Endodermal cell (in vitro differentiated cells): ENCODE measurements around the gene FAM20A. TPM values are rescaled to one million over a fixed set of nuclear protein-coding genes. Genes with fewer than 3 reads are reported as not detected.
"Not testable (repeated sequence)": the region's sequence is repeated elsewhere in the genome, so short reads cannot be mapped to it uniquely, and the experiment has no call there.

Source experiments
- DNase-seq: peaks from one replicate; pipeline ENCODE4 v3.0.0-alpha.2; 2017
- H3K27ac ChIP-seq: 2 replicates; pipeline ENCODE4 v1.5.1; 2013; ENCODE audit warnings: mild to moderate bottlenecking, low read depth, low read length, moderate library complexity
- H3K27me3 ChIP-seq: 2 replicates; pipeline ENCODE4 v1.6.1; 2013; ENCODE audit warnings: mild to moderate bottlenecking, low read length, moderate library complexity; ENCODE audit not compliant: insufficient read depth, control insufficient read depth, poor library complexity, severe bottlenecking
- H3K36me3 ChIP-seq: 2 replicates; pipeline ENCODE4 v1.7.0; 2013; ENCODE audit warnings: mild to moderate bottlenecking, low read length, moderate library complexity; ENCODE audit not compliant: control insufficient read depth, insufficient read depth
- H3K4me1 ChIP-seq: one replicate; pipeline ENCODE4 v1.7.0; 2013; ENCODE audit warnings: low read length; ENCODE audit not compliant: control insufficient read depth, insufficient read depth
- H3K4me3 ChIP-seq: 2 replicates; pipeline ENCODE4 v1.5.1; 2013; ENCODE audit warnings: mild to moderate bottlenecking, low read length, moderate library complexity
- H3K9ac ChIP-seq: 2 replicates; pipeline ENCODE4 v1.6.1; 2013; ENCODE audit warnings: mild to moderate bottlenecking, low read length, moderate library complexity; ENCODE audit not compliant: poor library complexity, severe bottlenecking; ENCODE audit errors: extremely low read depth
- H3K9me3 ChIP-seq: 2 replicates; pipeline ENCODE4 v1.6.1; 2013; ENCODE audit warnings: mild to moderate bottlenecking, low read length, moderate library complexity; ENCODE audit not compliant: control insufficient read depth
- H3K27ac Mint-ChIP-seq: 2 replicates; pipeline ENCODE4 v1.8.0; 2020; ENCODE audit warnings: mixed read lengths
- H3K27me3 Mint-ChIP-seq: 2 replicates; pipeline ENCODE4 v1.8.0; 2021; ENCODE audit warnings: mild to moderate bottlenecking, mixed read lengths; ENCODE audit not compliant: insufficient read depth
- H3K36me3 Mint-ChIP-seq: 2 replicates; pipeline ENCODE4 v1.8.0; 2020; ENCODE audit warnings: low read depth, mixed read lengths
- H3K4me1 Mint-ChIP-seq: 2 replicates; pipeline ENCODE4 v1.8.0; 2020; ENCODE audit warnings: mixed read lengths
- H3K4me3 Mint-ChIP-seq: 2 replicates; pipeline ENCODE4 v1.8.0; 2020; ENCODE audit warnings: mild to moderate bottlenecking, moderate library complexity, mixed read lengths
- H3K9me3 Mint-ChIP-seq: 2 replicates; pipeline ENCODE4 v1.8.0; 2020; ENCODE audit warnings: mild to moderate bottlenecking, mixed read lengths
- WGBS, 2 experiments: methylation state at CpG; one replicate each; pipeline versions ENCODE4 v1.1.5 to v1.1.7; 2013; ENCODE audit warnings: missing lambda C conversion rate in 2 of 2, mixed read lengths in 1 of 2; ENCODE audit not compliant: insufficient coverage in 1 of 2, insufficient read length in 1 of 2; 5-methylcytosine and 5-hydroxymethylcytosine counted together
- total RNA-seq, 2 donors: library from RNA; stranded (reverse); fragmentation: NEBNext Ultra II Directional in 1 of 2; extraction: Animal tissue kit (Norgen Biotek cat#: 25700) in 1 of 2; gene quantifications; 2 replicates in 1 of 2; 3 replicates in 1 of 2; pipeline ENCODE4 v1.2.1, GENCODE V29; 2021
- TF ChIP-seq, protein P1 (sequence below): fragments of 200-600 bp; sonication (generic); conservative IDR thresholded peaks from 2 replicates; pipeline ENCODE4 v1.5.0; 2021; ENCODE audit warnings: antibody characterized with exemption, mild to moderate bottlenecking

The FAM20A gene
- total RNA-seq, 2 donors from 2014 or later = 58.7 to 74.3 TPM

DNA sequence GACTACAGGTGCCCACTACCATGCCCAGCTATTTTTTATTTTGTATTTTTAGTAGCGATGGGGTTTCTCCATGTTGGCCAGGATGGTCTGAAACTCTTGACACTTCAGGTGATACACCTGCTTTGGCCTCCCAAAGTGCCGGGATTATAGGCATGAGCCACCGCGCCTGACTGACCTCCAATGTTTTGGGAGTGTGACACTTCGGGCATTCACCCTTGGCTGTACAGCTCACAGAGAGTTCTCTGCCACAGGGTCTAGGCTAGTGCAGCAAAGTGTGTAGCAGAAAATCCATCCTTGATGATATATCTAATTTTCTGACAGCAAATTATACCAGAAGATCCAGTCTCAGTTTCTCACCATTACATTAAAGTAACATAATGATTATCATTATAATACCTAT lies 14.1 kb downstream of the FAM20A start:
- peak overlapping the region; percentile 38 for H3K4me3 ChIP-seq
- peak; percentile 17 for DNase-seq
- H3K4me1 Mint-ChIP-seq = no peaks in the 10 kb centered on the region
- H3K36me3 ChIP-seq = peaks cover 63% of the 10 kb centered on the region
- WGBS, 2 experiments = 95 to 98% methylated on average over 5 of the region's 5 CpGs
- no peak overlapping the region for H3K27ac Mint-ChIP-seq
- H3K4me1 ChIP-seq = no peaks in the 10 kb centered on the region
- TF ChIP-seq, protein P1, sequence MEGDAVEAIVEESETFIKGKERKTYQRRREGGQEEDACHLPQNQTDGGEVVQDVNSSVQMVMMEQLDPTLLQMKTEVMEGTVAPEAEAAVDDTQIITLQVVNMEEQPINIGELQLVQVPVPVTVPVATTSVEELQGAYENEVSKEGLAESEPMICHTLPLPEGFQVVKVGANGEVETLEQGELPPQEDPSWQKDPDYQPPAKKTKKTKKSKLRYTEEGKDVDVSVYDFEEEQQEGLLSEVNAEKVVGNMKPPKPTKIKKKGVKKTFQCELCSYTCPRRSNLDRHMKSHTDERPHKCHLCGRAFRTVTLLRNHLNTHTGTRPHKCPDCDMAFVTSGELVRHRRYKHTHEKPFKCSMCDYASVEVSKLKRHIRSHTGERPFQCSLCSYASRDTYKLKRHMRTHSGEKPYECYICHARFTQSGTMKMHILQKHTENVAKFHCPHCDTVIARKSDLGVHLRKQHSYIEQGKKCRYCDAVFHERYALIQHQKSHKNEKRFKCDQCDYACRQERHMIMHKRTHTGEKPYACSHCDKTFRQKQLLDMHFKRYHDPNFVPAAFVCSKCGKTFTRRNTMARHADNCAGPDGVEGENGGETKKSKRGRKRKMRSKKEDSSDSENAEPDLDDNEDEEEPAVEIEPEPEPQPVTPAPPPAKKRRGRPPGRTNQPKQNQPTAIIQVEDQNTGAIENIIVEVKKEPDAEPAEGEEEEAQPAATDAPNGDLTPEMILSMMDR = no peak
- H3K4me3 Mint-ChIP-seq = no peak overlapping the region
- H3K36me3 Mint-ChIP-seq = peaks cover 72% of the 10 kb centered on the region
- H3K27me3 Mint-ChIP-seq = no peaks in the 10 kb centered on the region
- H3K27me3 ChIP-seq = no peaks in the 10 kb centered on the region
- H3K9me3 Mint-ChIP-seq = peaks cover 31% of the 10 kb centered on the region
- no peak overlapping the region for H3K27ac ChIP-seq
- peaks cover 48% of the 10 kb centered on the region for H3K9me3 ChIP-seq
- H3K9ac ChIP-seq = no peak overlapping the region

DNA sequence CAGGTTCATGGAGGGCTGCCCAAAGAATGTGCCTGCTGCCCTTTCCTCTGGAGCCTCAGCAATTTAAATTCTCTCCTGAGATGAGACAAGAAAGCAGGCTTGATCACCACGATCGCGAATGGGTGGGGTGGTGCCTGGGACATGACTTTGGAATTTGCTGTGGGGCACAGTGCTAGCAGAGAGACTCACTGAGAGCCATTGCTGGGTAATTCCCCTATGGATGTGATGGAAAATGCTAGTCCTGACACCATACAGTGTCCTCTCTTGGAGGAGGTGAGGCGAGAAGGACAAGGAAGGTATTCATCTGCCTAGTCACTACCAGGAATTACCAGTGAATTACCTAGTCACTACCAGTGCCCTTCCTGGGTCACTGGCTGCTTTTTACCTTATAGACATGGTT lies 15.5 kb downstream of the FAM20A start:
- Mint-ChIP-seq H3K4me3 (no peak overlapping the region), H3K27me3 (no peaks in the 10 kb centered on the region), H3K9me3 (peaks cover 26% of the 10 kb centered on the region), H3K27ac (no peak overlapping the region), H3K36me3 (peaks cover 63% of the 10 kb centered on the region), H3K4me1 (no peaks in the 10 kb centered on the region)
- no peaks in the 10 kb centered on the region for H3K4me1 ChIP-seq
- 88 to 92% methylated on average over 4 of the region's 4 CpGs for WGBS, 2 experiments
- H3K36me3 ChIP-seq = peaks cover 57% of the 10 kb centered on the region
- TF ChIP-seq, protein P1 = no peak
- DNase-seq = peak; percentile 53
- no peak overlapping the region for H3K9ac ChIP-seq
- H3K27ac ChIP-seq = no peak overlapping the region
- H3K4me3 ChIP-seq = no peak overlapping the region
- no peaks in the 10 kb centered on the region for H3K27me3 ChIP-seq
- H3K9me3 ChIP-seq = peaks cover 41% of the 10 kb centered on the region

- H3K27me3 Mint-ChIP-seq = no peaks in the 10 kb centered on the region
- Histone ChIP-seq H3K27me3 (no peaks in the 10 kb centered on the region), H3K9me3 (peaks cover 32% of the 10 kb centered on the region), H3K4me1 (no peaks in the 10 kb centered on the region), H3K27ac (no peak overlapping the region), H3K4me3 (no peak overlapping the region), H3K9ac (no peak overlapping the region), H3K36me3 (peaks cover 49% of the 10 kb centered on the region)
- peak; percentile 43 for DNase-seq
- H3K36me3 Mint-ChIP-seq = peaks cover 58% of the 10 kb centered on the region
- H3K9me3 Mint-ChIP-seq = peaks cover 26% of the 10 kb centered on the region
- no peak overlapping the region for H3K27ac Mint-ChIP-seq
- WGBS, 2 experiments = 89 to 96% methylated on average over 4 to 5 of the region's 5 CpGs
- H3K4me3 Mint-ChIP-seq = no peak overlapping the region
- H3K4me1 Mint-ChIP-seq = no peaks in the 10 kb centered on the region
- TF ChIP-seq, protein P1 = no peak
Measured at GRCh38 chr17:68584581-68585303, 16.4 kb downstream of the FAM20A start.

DNA sequence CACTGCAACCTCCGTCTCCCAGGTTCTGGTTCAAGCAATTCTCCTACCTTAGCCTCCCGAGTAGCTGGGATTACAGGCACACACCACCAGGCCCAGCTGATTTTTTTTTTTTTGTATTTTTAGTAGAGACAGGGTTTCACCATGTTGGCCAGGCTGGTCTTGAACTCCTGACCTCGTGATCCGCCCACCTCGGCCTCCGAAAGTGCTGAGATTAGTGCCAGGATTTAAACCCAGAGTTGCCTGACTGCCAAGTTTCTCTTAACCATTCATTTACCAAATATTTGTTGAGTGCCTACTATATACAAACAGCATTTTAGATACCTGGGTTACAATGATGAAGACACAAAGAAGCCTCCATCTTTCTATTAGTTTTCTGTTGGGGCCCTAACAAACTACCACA lies 18.3 kb downstream of the FAM20A start:
- peaks cover 53% of the 10 kb centered on the region for H3K36me3 Mint-ChIP-seq
- not testable (repeated sequence) for DNase-seq, H3K4me3 ChIP-seq, H3K4me3 Mint-ChIP-seq, H3K27ac ChIP-seq, H3K27me3 Mint-ChIP-seq, H3K27ac Mint-ChIP-seq, H3K9ac ChIP-seq, H3K27me3 ChIP-seq, H3K4me1 ChIP-seq, H3K4me1 Mint-ChIP-seq
- Histone ChIP-seq H3K36me3 (peaks cover 30% of the 10 kb centered on the region), H3K9me3 (peaks cover 14% of the 10 kb centered on the region)
- H3K9me3 Mint-ChIP-seq = peaks cover 11% of the 10 kb centered on the region
- WGBS, 2 experiments = 85 to 100% methylated on average over 2 to 6 of the region's 6 CpGs
